GM13977 (cell line): ENCODE measurements around the gene BMPER.
"Not testable (repeated sequence)": the region's sequence is repeated elsewhere in the genome, so short reads cannot be mapped to it uniquely, and the experiment has no call there.

ENCODE experiments used
- DNase-seq: peaks from one replicate; pipeline ENCODE4 v3.0.0; 2012; ENCODE audit warnings: low spot score
- CTCF ChIP-seq: IDR thresholded peaks from 2 replicates; pipeline ENCODE4 v1.5.1; 2012; ENCODE audit warnings: mild to moderate bottlenecking, control low read depth; ENCODE audit not compliant: insufficient read depth; ENCODE audit errors: extremely low read depth, missing control alignments
- in situ Hi-C: fragments of 300-500 bp; cut with MboI; formaldehyde crosslinking; loops from one replicate; pipeline ENCODE4 v1.12.0; 2022; ENCODE audit warnings: low sequenced_read_pairs, low pct_unique_long_range_greater_than_20kb, mixed read lengths, inconsistent platforms; ENCODE audit not compliant: unreplicated experiment

BMPER gene

GRCh38 chr7:34168013-34168412, 262.7 kb downstream of the BMPER start:
- no peak for DNase-seq
- TF ChIP-seq CTCF = no peak
- in situ Hi-C loops = no loop called here

- DNase-seq, in situ Hi-C loops: not testable (repeated sequence)
These were observed 269.6 kb downstream of the BMPER start for GRCh38 chr7:34174688-34175616.

GRCh38 chr7:34175837-34176236, 270.5 kb downstream of the BMPER start:
- TF ChIP-seq CTCF = no peak
- no peak for DNase-seq
- in situ Hi-C loops = no loop called here

GRCh38 chr7:34177476-34177875, 272.1 kb downstream of the BMPER start:
- TF ChIP-seq CTCF = no peak
- in situ Hi-C loops = no loop called here
- no peak for DNase-seq

GRCh38 chr7:34181271-34181958, 276.1 kb downstream of the BMPER start:
- in situ Hi-C loops = no loop called here
- TF ChIP-seq CTCF = no peak
- DNase-seq = no peak

DNA sequence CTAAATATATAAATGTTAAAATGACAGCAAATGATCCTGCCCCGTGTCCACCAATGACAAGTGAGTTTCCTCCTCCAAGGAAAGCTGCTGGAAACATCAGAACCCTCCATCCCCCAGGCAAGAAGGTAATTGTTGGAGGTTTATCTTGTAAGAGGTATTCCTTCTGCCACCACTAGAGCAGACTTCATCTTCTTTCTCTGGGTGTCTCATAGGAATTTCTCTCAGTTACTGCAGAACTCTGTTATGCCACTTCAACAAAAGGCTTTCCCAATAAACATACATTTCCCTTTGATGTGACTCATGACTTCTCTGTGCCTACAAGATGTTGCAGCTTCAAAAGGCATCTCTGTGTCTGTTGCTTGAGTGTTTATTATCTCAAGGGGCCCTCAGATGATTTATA, 279.1 kb downstream of the BMPER start:
- TF ChIP-seq CTCF = no peak
- in situ Hi-C loops = no loop called here

DNA sequence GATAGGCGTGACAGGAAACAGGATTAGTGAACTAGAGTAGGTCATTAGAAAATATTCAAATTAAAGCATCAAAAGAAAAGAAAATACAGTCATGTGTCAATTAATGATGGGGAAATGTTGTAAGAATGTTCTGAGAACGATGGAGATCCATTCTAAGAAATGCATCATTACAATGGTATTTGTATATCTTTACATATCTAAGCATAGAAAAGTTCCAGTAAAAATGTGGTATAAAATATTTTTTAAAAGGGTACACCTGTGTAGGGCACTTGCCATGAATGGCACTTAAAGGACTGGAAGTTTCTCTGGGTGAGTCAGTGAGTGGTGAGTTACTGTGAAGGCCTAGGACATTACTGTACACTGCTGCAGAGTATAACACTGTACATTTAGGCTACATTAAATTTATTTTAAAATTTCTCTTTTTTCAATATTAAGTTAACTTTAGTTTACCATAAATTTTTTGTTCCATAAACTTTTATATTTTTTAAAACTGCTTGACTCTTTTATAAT, 282.5 kb downstream of the BMPER start:
- no peak for TF ChIP-seq CTCF
- no peak for DNase-seq
- in situ Hi-C loops = no loop called here

More for the DNA sequence above, 279.1 kb downstream of the BMPER start:
- DNase-seq = no peak
